ENCODE data around the gene RASSF4. TPM values are rescaled to one million over a fixed set of nuclear protein-coding genes. Genes with fewer than 3 reads are reported as not detected.

RASSF4 gene
- total RNA-seq, 1 experiment from 2014 or later, result 11.5 TPM

- no CpG with 5 or more reads among the region's 79 CpGs for WGBS (ENCODE audit: extremely low coverage, insufficient read length, low lambda C conversion rate)
- H3K4me2 ChIP-seq (ENCODE audit: insufficient read depth, insufficient read length, low read length), result peak within 1 kb of the TSS; percentile 83
Observed at GRCh38 chr10:45000752-45001380, 41.3 kb downstream of the RASSF4 start, which contains the start of gene ZNF22. TSS of gene ZNF22 (plus strand) at chr10:45000923. CDS start at chr10:45003369, 2,446 bp downstream.

More at GRCh38 chr10:45000752-45001380, 41.3 kb downstream of the RASSF4 start, which contains the start of gene ZNF22:
- Histone ChIP-seq H3K27me3 (ENCODE audit: insufficient read depth, low read length) (no peaks in the 10 kb centered on the region), H3K23ac (ENCODE audit: insufficient read length, low read depth, low read length) (no peak within 1 kb of the TSS), H3K79me2 (ENCODE audit: insufficient read depth, low read length) (no peaks in the 10 kb centered on the region; the same call in 1 of the 2 replicates), H3K9me3 (ENCODE audit: control insufficient read depth, low read depth, low read length) (no peaks in the 10 kb centered on the region), H2AFZ (ENCODE audit: low read length) (peak within 1 kb of the TSS; percentile 81), H4K8ac (replicated peaks; ENCODE audit: insufficient read length, low read depth, low read length) (no peak within 1 kb of the TSS), H3T11ph (ENCODE audit: low read length) (no peak within 1 kb of the TSS), H3K14ac (ENCODE audit: insufficient read depth, low read length) (peak within 1 kb of the TSS; percentile 88; the same call in 1 of the 2 replicates), H2BK20ac (ENCODE audit: low read depth, low read length, poor library complexity, severe bottlenecking) (no peak within 1 kb of the TSS), H3K18ac (ENCODE audit: insufficient read length, low read depth, low read length) (peak within 1 kb of the TSS; percentile 55), H2AK5ac (ENCODE audit: insufficient read length, low read length) (no peak within 1 kb of the TSS), H4K5ac (ENCODE audit: insufficient read length, low read depth, low read length) (no peak within 1 kb of the TSS), H3K23me2 (ENCODE audit: insufficient read length, low read depth, low read length, poor library complexity, severe bottlenecking) (peaks cover 5% of the 10 kb centered on the region), H2BK120ac (ENCODE audit: low read depth, low read length, poor library complexity, severe bottlenecking) (no peak within 1 kb of the TSS), H3K9ac (ENCODE audit: extremely low read depth, insufficient read length, low read length) (peak within 1 kb of the TSS; percentile 74), H2BK5ac (ENCODE audit: insufficient read length, low read length) (no peak within 1 kb of the TSS), H3K4me1 (ENCODE audit: insufficient read depth, low read length) (no peaks in the 10 kb centered on the region; the same call in none of the 2 replicates), H3K4ac (ENCODE audit: low read depth, low read length) (no peak within 1 kb of the TSS), H3K27ac (ENCODE audit: insufficient read length, low read depth, low read length) (no peak within 1 kb of the TSS), H4K91ac (ENCODE audit: insufficient read length, low read depth, low read length) (no peak within 1 kb of the TSS), H4K20me1 (ENCODE audit: control insufficient read depth, insufficient read depth, insufficient read length) (no peaks in the 10 kb centered on the region), H2BK15ac (ENCODE audit: low read depth, low read length) (no peak within 1 kb of the TSS), H2BK12ac (ENCODE audit: insufficient read length, low read depth, low read length) (no peak within 1 kb of the TSS), H3K79me1 (ENCODE audit: insufficient read depth, low read depth, low read length, poor library complexity, severe bottlenecking) (peaks cover 2% of the 10 kb centered on the region), H3K56ac (ENCODE audit: insufficient read length, low read depth, low read length) (no peak within 1 kb of the TSS)
- Mint-ChIP-seq H3K36me3 (ENCODE audit: insufficient read depth in 1 of 3, low read depth in 3 of 3) (peaks cover 28 to 42% (median 29%) of the 10 kb centered on the region in 3 experiments), H3K27ac (peak within 1 kb of the TSS in 2 of 3 experiments; percentile 93 to 95; a peak in 4 of 7 replicates), H3K27me3 (ENCODE audit: low read depth) (peaks cover 12% of the 10 kb centered on the region), H3K9me3 (peaks cover 12 to 27% of the 10 kb centered on the region in 2 experiments; a peak in 4 of 5 replicates), H3K4me1 (peaks cover 30 to 37% of the 10 kb centered on the region in 2 experiments), H3K4me3 (peak within 1 kb of the TSS; percentile 79 to 81)
- no peak for TF ChIP-seq CTCF (conservative IDR thresholded peaks at IDR 0.05)
- peak; percentile 69 for DNase-seq
